HG03196 (cell line): ENCODE data around the gene GPC6.
"Not testable (repeated sequence)": the region's sequence is repeated elsewhere in the genome, so short reads cannot be mapped to it uniquely, and the experiment has no call there.

Source experiments
- ATAC-seq: cut with Tn5 transposase; IDR thresholded peaks from one replicate; pipeline ENCODE4 v1.9.1; 2021; ENCODE audit not compliant: unreplicated experiment

Gene GPC6

DNA sequence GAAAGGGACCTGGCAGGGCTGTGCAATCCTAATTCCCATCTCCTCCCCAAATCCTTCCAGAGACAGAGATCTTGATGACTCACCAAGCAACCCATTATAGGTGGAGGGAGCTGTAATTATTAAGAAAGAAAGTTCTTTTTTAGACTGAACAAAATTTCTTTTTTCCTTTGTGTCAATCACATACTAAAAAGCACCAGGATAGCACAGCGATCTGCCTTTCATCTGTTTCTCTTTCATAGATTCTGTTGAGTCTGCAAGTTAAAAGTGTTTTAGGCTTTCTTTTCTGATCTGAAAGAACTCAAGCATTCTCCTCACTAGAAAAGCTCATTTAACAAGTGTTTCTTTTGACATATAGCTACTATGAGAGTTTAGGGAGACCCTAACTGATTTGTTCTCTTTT is 1030.1 kb downstream of the GPC6 start:
- ATAC-seq: no peak

- no peak for ATAC-seq
These were observed 1033.4 kb downstream of the GPC6 start for GRCh38 chr13:94259984-94260383.

DNA sequence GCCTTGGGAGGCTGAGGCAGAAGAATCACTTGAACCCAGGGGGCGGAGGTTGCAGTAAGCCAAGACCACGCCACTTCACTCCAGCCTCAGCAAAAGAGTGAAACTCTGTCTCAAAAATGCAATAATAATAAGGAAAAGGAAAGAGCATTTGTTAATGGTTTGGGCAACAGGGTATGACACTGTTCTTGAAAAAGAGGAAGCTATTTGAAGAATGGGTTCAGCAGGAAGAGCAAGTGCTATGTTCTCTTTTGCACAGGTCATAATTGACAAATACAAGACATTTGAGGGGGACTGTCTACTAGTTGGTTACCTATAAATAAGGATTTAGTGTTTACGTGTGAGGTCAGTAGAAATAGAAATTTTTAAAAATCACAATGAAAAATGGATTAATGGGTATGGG is 1034.6 kb downstream of the GPC6 start:
- no peak for ATAC-seq

GRCh38 chr13:94263038-94263437 is 1036.4 kb downstream of the GPC6 start:
- ATAC-seq: no peak

DNA sequence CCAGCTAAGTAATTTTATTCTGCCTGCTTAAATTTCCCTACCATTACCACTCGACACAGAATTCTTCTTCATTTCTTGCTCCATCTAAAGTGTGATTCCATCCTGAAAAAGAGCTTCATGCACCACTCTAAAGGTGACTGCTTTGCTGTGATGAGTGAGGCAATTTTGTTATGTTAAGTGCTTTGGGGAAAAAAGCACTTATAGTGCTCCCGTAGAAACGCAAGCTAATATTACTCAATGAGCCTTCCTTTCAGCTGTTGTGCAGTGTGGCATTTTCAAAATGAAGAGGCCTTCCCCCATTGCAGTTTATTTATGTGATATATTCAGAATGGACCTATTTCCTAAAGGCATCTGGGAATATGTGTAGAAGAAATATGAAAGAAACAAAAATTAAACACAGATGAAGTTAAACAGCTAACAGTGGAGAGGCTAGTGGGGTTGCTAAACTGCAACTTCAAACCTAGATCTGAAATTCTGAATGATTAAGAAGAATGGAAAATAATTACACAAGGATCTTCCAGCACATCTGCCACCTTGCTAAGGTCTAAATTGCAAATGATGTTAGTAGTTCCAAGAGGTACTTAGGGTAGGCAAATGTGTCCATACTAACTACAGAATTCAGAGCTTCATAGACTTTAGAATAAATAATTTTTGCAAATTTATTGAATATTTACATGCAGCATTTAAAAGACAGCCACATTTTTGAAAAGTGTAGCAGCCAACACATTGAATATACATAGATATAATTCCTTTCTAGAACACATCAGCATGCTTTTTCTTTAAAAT is 1041.2 kb downstream of the GPC6 start:
- ATAC-seq: no peak

- ATAC-seq: no peak
These were observed 1042.1 kb downstream of the GPC6 start for GRCh38 chr13:94268661-94269060.

GRCh38 chr13:94269557-94269956 is 1043.0 kb downstream of the GPC6 start:
- ATAC-seq: no peak

DNA sequence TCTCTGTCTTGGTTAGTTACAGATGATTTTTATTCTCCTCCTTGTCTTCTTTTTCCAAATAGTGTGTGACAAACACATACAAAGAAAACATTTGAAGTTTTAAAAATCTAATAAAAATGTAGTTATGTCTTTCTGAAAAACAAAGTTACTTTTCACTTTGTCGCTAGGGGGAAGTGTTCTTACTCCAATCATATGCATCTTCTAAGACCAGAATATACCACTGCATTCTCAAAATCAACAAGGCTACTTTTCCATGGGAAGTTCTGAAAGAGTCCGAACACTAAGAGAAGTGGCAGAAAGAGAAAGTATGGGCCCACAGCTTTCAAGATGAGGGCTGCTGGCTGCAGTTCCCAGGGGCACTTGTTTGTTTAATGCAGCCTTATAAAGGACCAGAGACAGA is 1043.9 kb downstream of the GPC6 start:
- ATAC-seq: no peak

GRCh38 chr13:94272038-94272437 is 1045.4 kb downstream of the GPC6 start:
- no peak for ATAC-seq

- ATAC-seq: no peak
These were observed 1053.7 kb downstream of the GPC6 start for GRCh38 chr13:94280349-94280748.

- ATAC-seq: no peak
These were observed 1054.2 kb downstream of the GPC6 start for GRCh38 chr13:94280845-94281244.

- ATAC-seq: no peak
These were observed 1060.0 kb downstream of the GPC6 start for GRCh38 chr13:94286581-94286980.

GRCh38 chr13:94291631-94292322 is 1065.2 kb downstream of the GPC6 start:
- no peak for ATAC-seq

DNA sequence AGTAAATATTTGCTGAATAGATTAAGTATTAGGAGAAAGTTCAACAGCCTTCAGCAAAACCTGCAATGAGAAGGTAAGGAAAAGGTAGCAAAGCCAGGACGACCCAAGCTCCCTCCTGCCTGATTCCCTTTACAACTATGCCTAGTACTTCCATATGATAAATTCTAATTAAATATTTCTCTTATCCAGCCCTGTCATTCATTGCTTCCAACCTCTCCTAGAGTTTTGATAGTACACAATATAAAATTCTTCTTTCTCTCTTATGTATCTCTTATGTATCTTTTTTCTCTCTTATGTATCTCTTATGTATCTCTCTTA is 1065.7 kb downstream of the GPC6 start:
- no peak for ATAC-seq

DNA sequence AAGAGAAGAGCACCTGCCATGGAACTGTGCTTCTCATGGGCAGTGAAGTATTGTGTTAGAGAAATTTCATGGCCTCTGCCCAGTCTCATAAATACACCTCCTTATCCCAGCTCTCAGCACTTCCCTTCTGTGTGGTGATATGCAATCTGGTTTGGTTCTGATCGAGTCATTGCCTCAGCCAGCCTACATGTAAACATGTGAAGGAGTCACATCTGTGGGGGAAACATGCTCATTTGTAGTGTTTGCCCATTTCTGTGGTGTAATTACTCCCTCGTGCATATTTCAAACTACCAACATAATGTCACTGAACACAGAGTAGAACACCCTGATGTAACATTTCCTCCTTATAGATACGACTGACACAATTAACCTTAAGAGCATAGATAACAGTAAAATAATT is 1069.9 kb downstream of the GPC6 start:
- no peak for ATAC-seq

- no peak for ATAC-seq
These were observed 1071.7 kb downstream of the GPC6 start for GRCh38 chr13:94298346-94298745.

DNA sequence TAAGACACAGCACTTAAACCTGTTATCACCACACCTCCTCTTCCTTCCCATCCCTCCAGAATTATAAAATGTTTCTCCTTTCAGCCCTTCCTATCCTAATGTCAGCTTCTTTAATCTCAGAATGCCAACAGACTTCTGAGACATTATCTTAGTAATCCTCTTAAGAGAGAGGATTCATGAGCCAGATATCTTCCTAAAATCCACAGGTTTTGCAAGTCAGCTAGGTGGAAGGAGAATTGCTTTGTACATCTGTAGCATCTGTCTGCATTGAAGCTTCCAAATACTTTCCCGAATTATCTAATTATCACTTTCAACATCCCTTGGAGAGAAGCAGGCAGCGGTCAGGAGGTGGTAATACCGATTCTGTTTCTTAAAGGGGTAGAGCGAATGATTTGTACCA is 1073.8 kb downstream of the GPC6 start:
- ATAC-seq: no peak

DNA sequence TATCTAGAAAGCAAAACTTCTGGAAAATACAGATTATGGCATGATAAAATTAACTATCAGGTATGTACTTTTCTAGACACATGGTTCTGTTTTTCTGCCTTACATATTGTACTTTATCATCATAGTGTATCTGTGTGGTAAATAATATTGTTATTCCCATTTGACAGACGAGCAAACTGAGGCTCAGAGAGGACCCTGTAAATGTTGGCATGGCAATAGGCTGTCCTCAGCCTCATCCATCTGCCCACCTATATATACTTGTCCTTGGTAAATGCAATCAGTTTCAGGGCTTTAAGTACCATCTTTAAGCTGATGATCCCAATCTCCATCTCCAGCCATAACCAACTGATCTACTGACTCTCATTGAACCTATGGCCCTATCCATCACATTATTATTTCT is 1074.9 kb downstream of the GPC6 start:
- ATAC-seq: no peak

- not testable (repeated sequence) for ATAC-seq
These were observed 1076.4 kb downstream of the GPC6 start for GRCh38 chr13:94302847-94303565.

GRCh38 chr13:94303644-94304174 is 1077.1 kb downstream of the GPC6 start:
- no peak for ATAC-seq

DNA sequence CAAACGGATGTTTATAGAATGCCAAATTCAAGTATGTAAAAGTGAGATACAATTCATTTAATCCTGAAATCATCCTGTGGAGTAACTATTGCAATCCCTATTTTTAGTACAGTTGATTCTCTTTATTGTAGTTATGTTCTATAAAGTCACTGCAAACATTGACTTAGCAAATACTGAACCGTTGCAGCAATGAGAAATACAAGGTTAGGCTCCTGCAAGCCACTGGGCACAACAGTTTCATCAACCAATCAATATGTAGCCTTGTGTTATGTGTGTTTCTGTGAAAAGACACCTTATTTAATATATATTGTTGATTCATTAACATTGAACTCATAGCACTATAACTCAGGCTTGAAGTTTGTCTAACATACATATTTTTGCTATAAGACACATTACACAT is 1078.4 kb downstream of the GPC6 start:
- ATAC-seq: no peak

GRCh38 chr13:94305463-94305862 is 1078.9 kb downstream of the GPC6 start:
- ATAC-seq: no peak
